ENCODE results near the gene OR7E24.

DNA sequence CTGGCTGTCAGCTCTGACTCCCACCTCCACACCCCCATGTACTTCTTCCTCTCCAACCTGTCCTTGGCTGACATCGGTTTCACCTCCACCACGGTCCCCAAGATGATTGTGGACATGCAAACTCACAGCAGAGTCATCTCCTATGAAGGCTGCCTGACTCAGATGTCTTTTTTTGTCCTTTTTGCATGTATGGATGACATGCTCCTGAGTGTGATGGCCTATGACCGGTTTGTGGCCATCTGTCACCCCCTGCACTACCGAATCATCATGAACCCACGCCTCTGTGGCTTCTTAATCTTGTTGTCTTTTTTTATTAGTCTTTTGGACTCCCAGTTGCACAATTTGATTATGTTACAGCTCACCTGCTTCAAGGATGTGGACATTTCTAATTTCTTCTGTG is 506 bp downstream of the OR7E24 start:
- TF ChIP-seq CTCF (IDR thresholded peaks at IDR 0.05), result no peak
- no peak for TF ChIP-seq POLR2A (IDR thresholded peaks at IDR 0.05)
